HAP-1 (cell line): ENCODE measurements around the gene NELFE.

Experiments
- DNase-seq, 2 experiments: peaks; one replicate each; pipeline ENCODE4 v3.0.0-alpha.2; 2016 to 2020; ENCODE audit warnings: low spot score in 2 of 2
- H3K27me3 ChIP-seq: fragments of 250-450 bp; sonication (Bioruptor Pico); 2 replicates; pipeline ENCODE4 v1.5.1; 2020; ENCODE audit warnings: low read depth, mild to moderate bottlenecking, moderate library complexity
- H3K36me3 ChIP-seq: fragments of 250-450 bp; sonication (Bioruptor Pico); replicated peaks from 2 replicates; pipeline ENCODE4 v1.5.1; 2020; ENCODE audit warnings: mild to moderate bottlenecking
- H3K4me1 ChIP-seq: fragments of 250-450 bp; sonication (Bioruptor Pico); 2 replicates; pipeline ENCODE4 v1.5.1; 2020; ENCODE audit warnings: mild to moderate bottlenecking
- H3K4me3 ChIP-seq: fragments of 250-450 bp; sonication (Bioruptor Pico); 2 replicates; pipeline ENCODE4 v1.5.1; 2020; ENCODE audit warnings: mild to moderate bottlenecking, moderate library complexity
- H3K9me3 ChIP-seq: fragments of 250-450 bp; sonication (Bioruptor Pico); 2 replicates; pipeline ENCODE4 v1.5.1; 2020; ENCODE audit warnings: mild to moderate bottlenecking, moderate library complexity
- in situ Hi-C: fragments of 300-500 bp; cut with MboI; formaldehyde crosslinking; loops from 3 replicates; pipeline ENCODE4 v1.14.3; 2020; ENCODE audit warnings: low sequenced_read_pairs, inconsistent platforms, mixed read lengths

NELFE gene

GRCh38 chr6:31949926-31950548 is 8.7 kb downstream of the NELFE start:
- Histone ChIP-seq H3K4me1 (no peaks in the 10 kb centered on the region), H3K4me3 (no peak overlapping the region), H3K9me3 (no peaks in the 10 kb centered on the region), H3K36me3 (peaks cover 40% of the 10 kb centered on the region), H3K27me3 (no peaks in the 10 kb centered on the region)
- in situ Hi-C loops, result loop anchor here (5.0 kb wide), 1 partner anchor 43 kb away; no protein-coding TSS in a partner anchor
- no peak for DNase-seq

GRCh38 chr6:31948753-31949413 is 9.9 kb downstream of the NELFE start:
- Histone ChIP-seq H3K36me3 (peaks cover 28% of the 10 kb centered on the region), H3K9me3 (no peaks in the 10 kb centered on the region), H3K27me3 (peaks cover 4% of the 10 kb centered on the region; the same call in 1 of the 2 replicates), H3K4me1 (no peaks in the 10 kb centered on the region), H3K4me3 (no peak overlapping the region)
- in situ Hi-C loops, result no loop called here
- no peak for DNase-seq

GRCh38 chr6:31948306-31948705 is 10.5 kb downstream of the NELFE start:
- no peak overlapping the region for H3K4me3 ChIP-seq
- no peaks in the 10 kb centered on the region for H3K4me1 ChIP-seq
- peaks cover 22% of the 10 kb centered on the region for H3K36me3 ChIP-seq
- DNase-seq, result no peak
- no peaks in the 10 kb centered on the region for H3K9me3 ChIP-seq
- peaks cover 10% of the 10 kb centered on the region for H3K27me3 ChIP-seq
- in situ Hi-C loops, result no loop called here

GRCh38 chr6:31947864-31948263 is 10.9 kb downstream of the NELFE start:
- Histone ChIP-seq H3K9me3 (no peaks in the 10 kb centered on the region), H3K36me3 (peaks cover 18% of the 10 kb centered on the region), H3K4me1 (no peaks in the 10 kb centered on the region), H3K4me3 (no peak overlapping the region), H3K27me3 (peaks cover 14% of the 10 kb centered on the region)
- no peak for DNase-seq
- in situ Hi-C loops, result no loop called here

- H3K4me3 ChIP-seq, result no peak overlapping the region
- H3K27me3 ChIP-seq, result peaks cover 21% of the 10 kb centered on the region
- in situ Hi-C loops, result no loop called here
- H3K9me3 ChIP-seq, result no peaks in the 10 kb centered on the region
- H3K36me3 ChIP-seq, result peaks cover 11% of the 10 kb centered on the region
- DNase-seq, result no peak
- no peaks in the 10 kb centered on the region for H3K4me1 ChIP-seq
Measured at GRCh38 chr6:31947070-31947675, 11.6 kb downstream of the NELFE start.

- H3K27me3 ChIP-seq, result peaks cover 21% of the 10 kb centered on the region
- DNase-seq, result no peak
- peaks cover 4% of the 10 kb centered on the region for H3K36me3 ChIP-seq
- H3K9me3 ChIP-seq, result no peaks in the 10 kb centered on the region
- H3K4me1 ChIP-seq, result no peaks in the 10 kb centered on the region
- no peak overlapping the region for H3K4me3 ChIP-seq
- in situ Hi-C loops, result no loop called here
Measured at GRCh38 chr6:31946370-31946885, 12.3 kb downstream of the NELFE start.

GRCh38 chr6:31945507-31946369 is 13.0 kb downstream of the NELFE start, which contains the start of gene CFB:
Gene CFB (plus strand): TSS chr6:31946095. CDS start chr6:31946222, 127 bp downstream.
- no peak for DNase-seq
- H3K4me1 ChIP-seq, result no peaks in the 10 kb centered on the region
- H3K4me3 ChIP-seq, result no peak within 1 kb of the TSS
- peaks cover 21% of the 10 kb centered on the region for H3K27me3 ChIP-seq
- no peaks in the 10 kb centered on the region for H3K9me3 ChIP-seq
- H3K36me3 ChIP-seq, result no peaks in the 10 kb centered on the region
- in situ Hi-C loops, result no loop called here

GRCh38 chr6:31945154-31945506 is 13.6 kb downstream of the NELFE start:
- in situ Hi-C loops, result no loop called here
- H3K36me3 ChIP-seq, result no peaks in the 10 kb centered on the region
- DNase-seq, result no peak
- H3K27me3 ChIP-seq, result peaks cover 21% of the 10 kb centered on the region
- H3K4me1 ChIP-seq, result no peaks in the 10 kb centered on the region
- no peak overlapping the region for H3K4me3 ChIP-seq
- no peaks in the 10 kb centered on the region for H3K9me3 ChIP-seq

GRCh38 chr6:31943742-31944141 is 15.0 kb downstream of the NELFE start:
- Histone ChIP-seq H3K4me1 (no peaks in the 10 kb centered on the region), H3K9me3 (no peaks in the 10 kb centered on the region)
- in situ Hi-C loops, result no loop called here

GRCh38 chr6:31940256-31940664 is 18.5 kb downstream of the NELFE start:
- Histone ChIP-seq H3K4me3 (no peak overlapping the region), H3K36me3 (no peaks in the 10 kb centered on the region), H3K4me1 (no peaks in the 10 kb centered on the region), H3K27me3 (peaks cover 21% of the 10 kb centered on the region), H3K9me3 (no peaks in the 10 kb centered on the region)
- in situ Hi-C loops, result no loop called here
- DNase-seq, result no peak

More at GRCh38 chr6:31943742-31944141, 15.0 kb downstream of the NELFE start:
- no peaks in the 10 kb centered on the region for H3K36me3 ChIP-seq
- DNase-seq, result no peak
- no peak overlapping the region for H3K4me3 ChIP-seq
- peaks cover 21% of the 10 kb centered on the region for H3K27me3 ChIP-seq

GRCh38 chr6:31935823-31936222 is 22.9 kb downstream of the NELFE start:
- Histone ChIP-seq H3K4me1 (no peaks in the 10 kb centered on the region), H3K27me3 (0 out of 2 replicates have a peak, but pooled peaks cover 5% of the 10 kb centered on the region), H3K36me3 (no peaks in the 10 kb centered on the region), H3K9me3 (no peaks in the 10 kb centered on the region), H3K4me3 (no peak overlapping the region)
- DNase-seq, result no peak
- in situ Hi-C loops, result no loop called here

- in situ Hi-C loops, result no loop called here
- Histone ChIP-seq H3K9me3 (no peaks in the 10 kb centered on the region), H3K4me3 (no peak overlapping the region)
Measured at GRCh38 chr6:31935021-31935420, 23.8 kb downstream of the NELFE start.

GRCh38 chr6:31933537-31933936 is 25.2 kb downstream of the NELFE start:
- H3K9me3 ChIP-seq, result no peaks in the 10 kb centered on the region
- 0 out of 2 replicates have a peak, but pooled peaks cover 5% of the 10 kb centered on the region for H3K27me3 ChIP-seq
- H3K36me3 ChIP-seq, result no peaks in the 10 kb centered on the region
- in situ Hi-C loops, result no loop called here
- DNase-seq, result no peak
- H3K4me1 ChIP-seq, result no peaks in the 10 kb centered on the region
- H3K4me3 ChIP-seq, result no peak overlapping the region

More at GRCh38 chr6:31935021-31935420, 23.8 kb downstream of the NELFE start:
- no peaks in the 10 kb centered on the region for H3K4me1 ChIP-seq
- no peak for DNase-seq
- 0 out of 2 replicates have a peak, but pooled peaks cover 5% of the 10 kb centered on the region for H3K27me3 ChIP-seq
- no peaks in the 10 kb centered on the region for H3K36me3 ChIP-seq
